ENCODE measurements around the gene SPAG16.
A peak's percentile ranks its signal among the peaks of the same experiment; 100 is the strongest.

SPAG16 gene

DNA sequence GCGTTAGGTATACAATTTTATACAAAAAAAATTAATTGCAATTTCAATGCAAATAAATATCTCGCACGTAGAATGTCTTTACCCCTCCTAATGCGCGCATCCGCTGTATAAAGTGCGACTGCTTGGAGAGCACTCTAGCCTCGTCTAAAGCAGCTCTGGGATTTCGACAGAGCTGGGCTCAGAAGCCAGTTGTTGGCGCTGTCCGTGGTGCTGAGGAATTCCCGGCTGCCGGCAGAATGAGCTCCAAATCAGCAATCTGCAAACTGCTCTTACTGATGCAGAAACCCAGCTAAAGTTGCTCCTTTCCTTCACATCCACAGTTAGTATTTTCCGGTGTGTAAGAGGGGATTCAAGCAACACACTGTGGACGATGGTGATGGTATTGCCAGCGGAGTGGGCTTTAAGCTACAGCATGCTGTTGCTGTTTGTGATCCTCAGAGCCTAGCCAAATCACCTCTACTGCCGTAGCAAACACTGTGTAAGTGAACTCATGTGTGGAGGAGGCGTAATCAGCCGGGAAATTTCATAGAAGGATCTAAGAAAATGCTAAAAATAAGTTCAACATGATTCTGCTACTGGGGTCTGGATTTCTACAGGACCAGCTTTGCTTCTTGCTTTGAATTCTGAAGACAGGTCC lies 1126.8 kb downstream of the SPAG16 start, which contains the start of gene VWC2L:
TSS of gene VWC2L (plus strand) at position 137 of the 637 bp plus-strand sequence. CDS start 3,140 bp downstream, outside the sequence.
- DNase-seq, result peak; percentile 2

DNA sequence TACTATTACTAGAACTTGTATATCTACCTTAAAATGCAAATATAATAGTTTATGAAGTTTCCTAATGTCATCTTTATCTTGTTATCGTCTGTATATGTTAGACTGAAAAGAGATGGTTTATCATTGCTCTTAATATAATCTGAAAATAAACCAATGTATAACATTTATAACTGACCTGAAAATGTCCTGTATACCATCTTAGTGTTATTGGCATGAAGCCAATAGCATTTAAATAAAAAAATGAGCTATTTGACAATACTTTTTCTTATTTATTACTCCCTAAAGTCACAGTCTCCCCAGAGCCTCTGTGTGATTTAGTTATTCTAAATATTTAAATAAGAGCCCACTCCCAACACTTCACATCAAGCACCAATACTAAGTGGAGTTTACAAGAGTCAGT lies 1128.4 kb downstream of the SPAG16 start:
- DNase-seq, result no peak

DNA sequence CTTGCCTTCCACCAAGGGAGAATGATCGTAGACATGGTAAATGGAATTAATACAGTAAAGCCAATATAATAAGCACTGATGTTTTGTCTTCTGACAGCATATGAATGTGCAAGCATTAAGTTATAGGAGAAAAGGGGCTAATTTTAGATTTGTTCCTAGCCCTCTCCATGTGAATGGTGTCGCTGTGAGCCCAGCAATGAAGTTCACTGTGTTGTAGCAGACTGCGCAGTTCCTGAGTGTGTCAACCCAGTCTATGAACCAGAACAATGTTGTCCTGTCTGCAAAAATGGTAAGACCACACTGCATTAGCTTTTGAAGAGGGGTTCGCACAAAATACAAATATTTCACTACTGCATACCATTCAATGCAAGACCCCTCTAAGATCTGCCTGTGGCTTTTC lies 1152.2 kb downstream of the SPAG16 start:
- DNase-seq, result no peak

DNA sequence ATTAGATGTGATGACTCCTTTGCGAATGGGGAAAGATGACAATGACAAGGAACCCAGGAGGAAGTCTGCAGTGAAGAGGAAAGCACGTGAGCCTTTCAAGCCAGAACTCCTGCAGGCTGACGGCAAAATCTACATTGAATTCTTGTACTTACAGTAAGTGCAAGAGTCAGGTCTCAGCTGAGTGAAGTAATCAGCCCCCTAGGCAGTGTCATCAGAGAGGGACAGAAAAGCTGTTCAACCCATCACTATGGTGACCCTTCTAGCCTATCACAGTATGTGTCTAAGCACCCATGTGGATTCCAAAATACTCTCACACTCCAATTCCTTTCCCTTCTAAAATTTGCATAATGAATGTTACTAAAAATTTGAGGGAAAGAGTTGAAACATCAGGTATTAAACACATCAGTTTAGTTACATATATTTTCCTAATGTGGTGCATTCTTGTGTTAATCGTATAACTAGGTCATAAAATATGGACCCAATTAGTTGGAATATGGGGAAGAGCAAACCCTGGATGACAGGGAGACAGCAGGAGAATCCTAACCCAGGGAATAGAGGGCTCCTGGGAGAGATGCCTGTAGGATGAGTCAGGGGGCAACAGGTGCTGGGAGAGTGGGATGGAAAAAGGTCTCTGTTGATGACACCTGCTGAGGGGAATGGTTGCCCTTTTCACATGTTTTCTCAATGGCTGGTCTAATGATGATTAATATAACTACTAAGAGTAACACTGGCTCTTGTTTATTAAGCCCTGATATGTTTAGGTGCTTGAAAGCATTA lies 1166.0 kb downstream of the SPAG16 start:
- DNase-seq, result no peak

DNA sequence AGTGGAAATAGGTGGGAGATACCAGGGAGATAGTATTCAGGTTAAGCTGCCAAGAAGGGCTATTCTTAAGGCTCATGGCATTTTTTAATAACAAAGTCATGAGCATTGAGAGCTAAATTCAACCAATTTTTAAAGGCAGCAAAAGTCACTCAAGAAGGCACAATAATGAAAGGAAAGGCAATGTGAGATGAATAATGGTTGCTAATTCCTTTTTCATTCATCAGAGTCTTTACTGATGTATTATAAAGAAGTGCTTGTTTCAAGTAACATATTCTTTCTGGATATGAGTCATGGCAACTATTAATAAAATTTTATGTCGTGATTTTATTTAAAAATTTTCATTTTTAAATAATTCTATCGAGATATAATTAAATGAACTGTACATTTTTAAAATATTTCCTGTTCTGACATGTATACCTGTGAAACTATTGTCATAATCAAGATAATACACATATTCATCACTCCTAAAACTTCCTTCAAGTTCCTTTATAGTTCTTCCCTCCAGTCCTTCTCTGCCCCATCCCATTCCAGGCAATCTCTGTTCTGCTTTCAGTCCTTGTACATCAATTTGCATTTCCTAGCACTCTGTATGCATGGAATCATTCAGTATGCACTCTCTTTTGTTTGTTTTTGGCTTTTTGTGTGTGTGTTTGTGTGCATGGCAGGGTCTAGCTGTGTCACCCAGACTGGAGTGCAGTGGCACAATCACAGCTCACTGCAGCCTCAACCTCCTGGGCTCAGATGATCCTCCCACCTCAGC lies 1167.4 kb downstream of the SPAG16 start:
- DNase-seq, result no peak
